K562 (cell line): ENCODE data around the gene CLSTN2. TPM values are rescaled to one million over a fixed set of nuclear protein-coding genes. Genes with fewer than 3 reads are reported as not detected.

ENCODE experiments used
- E2F5 ChIP-seq: sonication (generic); formaldehyde crosslinking; IDR thresholded peaks from 2 replicates; pipeline ENCODE4 v1.8.0; 2022; ENCODE audit warnings: mild to moderate bottlenecking, missing genetic modification reagents
- ELF1 ChIP-seq: fragments of 200-800 bp; sonication (Bioruptor generic); IDR thresholded peaks from 2 replicates; pipeline ENCODE4 v1.6.1; 2016; ENCODE audit warnings: missing genetic modification characterization, missing compliant biosample characterization
- ESRRA ChIP-seq: fragments of 450-650 bp; IDR thresholded peaks from 2 replicates; pipeline ENCODE4 v1.6.1; 2014; ENCODE audit warnings: low read depth, mild to moderate bottlenecking, moderate library complexity, borderline replicate concordance
- IFI16 ChIP-seq: fragments of 250-450 bp; sonication (Bioruptor Pico); IDR thresholded peaks from 2 replicates; pipeline ENCODE4 v2.1.2; 2022; ENCODE audit warnings: mild to moderate bottlenecking, inconsistent platforms
- MCM2 ChIP-seq: fragments of 450-650 bp; IDR thresholded peaks from 2 replicates; pipeline ENCODE4 v1.6.1; 2017; ENCODE audit warnings: low read depth, mild to moderate bottlenecking
- REST ChIP-seq, 2 experiments: fragments of 450-650 bp; formaldehyde crosslinking in 1 of 2; IDR thresholded peaks; 2 replicates each; pipeline versions ENCODE4 v1.4.0 to v1.6.1; 2014 to 2020; ENCODE audit warnings: mild to moderate bottlenecking in 2 of 2, borderline replicate concordance in 1 of 2, low read depth in 1 of 2
- SAFB2 ChIP-seq: fragments of 200-400 bp; formaldehyde crosslinking; IDR thresholded peaks from 2 replicates; pipeline ENCODE4 v1.6.1; 2018; ENCODE audit warnings: borderline replicate concordance, low read length, low read depth, moderate library complexity; ENCODE audit not compliant: severe bottlenecking
- ZHX1 ChIP-seq: fragments of 150-350 bp; conservative IDR thresholded peaks from 2 replicates; pipeline ENCODE4 v1.6.1; 2014; ENCODE audit warnings: low read length
- polyA plus RNA-seq, 8 experiments: library from polyadenylated mRNA; depleted of rRNA in 4 of 8; stranded (reverse) in 5 of 8; unstranded in 3 of 8; fragments of >200 nt; fragmentation: Nextera tagmentation in 2 of 8; fragmentation: Illumina TruSeq in 1 of 8; extraction: Ambion mirVana in 2 of 8; extraction: Trizol in 1 of 8; gene quantifications; 2 replicates each; pipeline versions ENCODE4 v1.2.1 to v1.2.3, GENCODE V29; 2011 to 2014; ENCODE audit warnings: inconsistent platforms in 1 of 8, missing spikeins in 1 of 8
- total RNA-seq, 7 experiments: library from RNA; depleted of rRNA in 6 of 7; stranded (reverse); fragments of >200 nt in 6 of 7; fragmentation: Illumina TruSeq in 2 of 7; extraction: Trizol in 2 of 7; gene quantifications; 2 replicates each; pipeline versions ENCODE4 v1.2.1 to v1.2.3, GENCODE V29; 2011 to 2021; ENCODE audit warnings: low replicate concordance in 1 of 7

CLSTN2 gene
- total and polyA plus RNA-seq, 9 of the 15 experiments (the other 6 are each of a cell fraction or from before 2014, with no cell fraction given), result 0.02 to 0.04 (median 0.04) TPM; not detected in 6

GRCh38 chr3:140398387-140398786 lies 463.4 kb downstream of the CLSTN2 start (continued):
- no peak for TF ChIP-seq REST (IDR thresholded peaks at IDR 0.05; ENCODE audit: borderline replicate concordance)
- no peak for TF ChIP-seq REST (CRISPR knock-in tag; IDR thresholded peaks at IDR 0.05; ENCODE audit: low read depth)
- no peak for TF ChIP-seq ELF1 (tag)
- TF ChIP-seq E2F5, result no peak
- no peak for TF ChIP-seq MCM2
- no peak for TF ChIP-seq ESRRA
- no peak for TF ChIP-seq IFI16
- TF ChIP-seq SAFB2, result no peak
- no peak for TF ChIP-seq ZHX1
